HK-2 (cell line): ENCODE measurements around the gene DDN.

Experiments
- DNase-seq: peaks from one replicate; pipeline ENCODE4 v3.0.0-alpha.2; 2018; ENCODE audit not compliant: unreplicated experiment

Gene DDN

GRCh38 chr12:48982397-48983080 is 16.6 kb downstream of the DDN start:
- no peak for DNase-seq

- no peak for DNase-seq
These were observed 17.4 kb downstream of the DDN start for GRCh38 chr12:48981757-48982157.

GRCh38 chr12:48980953-48981756 is 18.0 kb downstream of the DDN start:
- peak; percentile 52 for DNase-seq

- no peak for DNase-seq
These were observed 18.7 kb downstream of the DDN start for GRCh38 chr12:48980389-48980952.

DNA sequence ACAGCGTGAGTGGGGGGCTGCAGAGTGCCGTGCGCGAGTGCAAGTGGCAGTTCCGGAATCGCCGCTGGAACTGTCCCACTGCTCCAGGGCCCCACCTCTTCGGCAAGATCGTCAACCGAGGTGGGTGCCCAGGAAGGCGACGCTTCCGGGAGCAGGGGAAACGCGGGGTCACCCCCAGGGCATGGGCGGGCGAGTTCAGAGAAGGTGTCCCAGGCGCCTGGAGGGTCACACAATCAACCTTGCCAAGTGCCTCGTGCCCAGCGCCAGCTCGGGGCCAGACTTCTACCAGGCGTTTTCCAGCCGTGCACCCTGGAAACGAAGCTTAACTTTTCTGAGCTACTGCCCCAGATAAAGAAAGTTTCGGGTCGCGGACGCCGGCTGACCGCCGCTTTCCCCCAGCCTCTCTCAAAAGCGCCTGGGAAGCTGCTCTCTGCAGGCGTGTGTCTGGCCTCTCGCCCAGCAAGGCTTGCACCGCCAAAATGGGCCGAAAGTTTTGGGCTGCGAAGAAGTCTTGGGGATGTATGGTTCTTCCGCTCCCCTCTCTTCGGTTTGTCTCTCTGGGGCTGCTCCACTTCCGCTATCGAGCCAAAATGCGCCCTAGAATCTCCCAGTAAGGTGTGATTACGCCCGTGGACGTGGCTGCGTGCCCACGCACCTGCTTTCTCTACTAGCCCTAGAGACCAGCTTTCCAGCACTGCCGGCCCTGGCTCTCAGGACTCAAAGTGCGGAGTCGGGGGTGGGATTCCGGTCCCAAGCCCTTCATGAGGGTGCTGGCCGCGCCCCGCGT is 19.4 kb downstream of the DDN start:
- DNase-seq = no peak

- no peak for DNase-seq
These were observed 20.2 kb downstream of the DDN start for GRCh38 chr12:48978741-48979601.

DNA sequence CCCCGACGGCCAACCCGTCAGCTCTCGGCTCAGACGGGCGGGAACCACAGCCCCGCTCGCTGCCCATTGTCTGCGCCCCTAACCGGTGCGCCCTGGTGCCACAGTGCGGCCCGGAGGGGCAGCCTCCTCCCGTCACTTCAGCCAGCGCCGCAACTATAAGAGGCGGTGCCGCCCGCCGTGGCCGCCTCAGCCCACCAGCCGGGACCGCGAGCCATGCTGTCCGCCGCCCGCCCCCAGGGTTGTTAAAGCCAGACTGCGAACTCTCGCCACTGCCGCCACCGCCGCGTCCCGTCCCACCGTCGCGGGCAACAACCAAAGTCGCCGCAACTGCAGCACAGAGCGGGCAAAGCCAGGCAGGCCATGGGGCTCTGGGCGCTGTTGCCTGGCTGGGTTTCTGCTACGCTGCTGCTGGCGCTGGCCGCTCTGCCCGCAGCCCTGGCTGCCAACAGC is 20.9 kb downstream of the DDN start, which contains the start of gene WNT1:
WNT1 (plus strand) TSS at position 32 of the 450 bp plus-strand sequence; CDS start at position 361, 329 bp downstream.
- DNase-seq = no peak

DNA sequence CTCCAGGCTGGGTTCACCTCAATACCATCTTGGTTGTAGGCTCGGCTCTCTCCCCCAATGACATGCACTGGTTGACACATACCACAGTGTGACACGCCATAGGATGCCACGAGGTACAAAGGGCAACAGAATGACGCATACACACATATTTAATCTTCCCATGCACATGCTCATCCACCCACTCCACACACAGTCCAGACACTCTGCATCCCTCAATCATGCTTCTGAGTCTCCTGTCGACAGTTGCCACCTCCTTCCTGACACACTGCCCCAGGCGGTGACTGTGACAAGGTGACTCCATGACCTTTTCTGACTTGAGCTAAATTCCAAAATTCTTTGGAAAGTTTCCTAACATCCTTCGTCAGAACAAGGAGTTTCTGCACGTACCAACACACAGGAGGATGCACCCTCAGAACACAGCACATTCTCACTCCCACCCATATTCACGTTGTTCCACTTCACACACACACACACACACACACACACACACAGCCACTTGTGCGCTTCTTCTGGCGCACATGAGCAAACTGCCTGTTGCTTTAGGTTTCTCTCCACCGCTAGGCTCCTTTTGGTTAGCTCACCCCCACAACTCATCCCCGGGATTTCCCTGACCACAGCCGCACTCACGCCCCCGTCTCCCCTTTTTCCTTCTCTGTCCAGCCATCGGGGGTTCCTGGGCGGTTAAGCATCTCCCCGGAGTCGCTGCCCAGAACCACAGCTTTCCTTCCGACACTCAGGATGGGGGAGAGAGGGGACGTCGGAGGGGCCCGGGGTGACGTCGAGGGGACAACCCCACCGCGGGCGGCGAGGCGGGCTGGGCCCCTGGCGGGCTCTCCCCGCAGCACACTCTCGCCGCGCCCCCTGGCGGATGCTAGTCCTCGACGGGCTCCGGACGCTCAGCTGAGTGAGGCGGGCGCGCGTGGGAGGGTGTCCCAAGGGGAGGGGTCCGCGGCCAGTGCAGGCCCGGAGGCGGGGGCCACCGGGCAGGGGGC is 21.6 kb downstream of the DDN start:
- DNase-seq = peak; percentile 62

DNA sequence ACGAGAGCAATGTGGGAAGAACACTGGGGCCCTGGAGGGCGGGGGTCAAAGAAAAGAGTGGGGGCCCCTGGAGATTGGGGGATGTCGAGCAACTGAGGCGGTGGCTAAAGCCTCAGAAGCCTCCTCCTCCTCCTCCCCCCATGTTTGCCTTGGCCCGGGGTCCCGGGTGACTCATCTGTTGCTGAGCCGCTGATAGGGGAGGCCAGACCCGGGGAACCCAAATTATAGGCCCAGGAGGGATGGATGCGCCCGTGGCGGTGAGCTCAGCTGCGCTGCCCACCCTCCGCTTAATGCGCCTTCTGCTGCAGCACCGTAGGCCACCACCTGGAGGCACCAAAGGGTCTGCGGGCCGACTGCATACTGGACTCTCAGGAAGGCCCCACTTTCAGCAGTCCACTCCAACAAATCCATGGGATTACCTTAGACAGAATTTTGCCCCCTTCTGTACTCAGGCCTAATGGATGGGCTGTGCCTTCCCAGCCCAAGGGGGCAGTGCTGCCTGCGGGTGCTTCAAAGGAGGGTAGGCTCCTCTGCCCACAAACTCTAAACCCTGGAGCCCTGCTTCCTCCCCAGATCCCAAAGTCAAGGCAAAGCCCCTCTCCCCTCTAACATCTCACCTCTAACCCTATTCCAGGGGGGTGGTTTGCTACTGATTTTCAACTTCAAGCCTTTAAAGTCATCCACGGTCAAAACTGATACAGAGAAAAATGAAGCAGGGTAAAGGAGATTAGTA is 25.1 kb downstream of the DDN start:
- DNase-seq = no peak

GRCh38 chr12:48973531-48973930 is 25.6 kb downstream of the DDN start:
- DNase-seq = no peak

GRCh38 chr12:48972952-48973483 is 26.2 kb downstream of the DDN start:
- DNase-seq = no peak

DNA sequence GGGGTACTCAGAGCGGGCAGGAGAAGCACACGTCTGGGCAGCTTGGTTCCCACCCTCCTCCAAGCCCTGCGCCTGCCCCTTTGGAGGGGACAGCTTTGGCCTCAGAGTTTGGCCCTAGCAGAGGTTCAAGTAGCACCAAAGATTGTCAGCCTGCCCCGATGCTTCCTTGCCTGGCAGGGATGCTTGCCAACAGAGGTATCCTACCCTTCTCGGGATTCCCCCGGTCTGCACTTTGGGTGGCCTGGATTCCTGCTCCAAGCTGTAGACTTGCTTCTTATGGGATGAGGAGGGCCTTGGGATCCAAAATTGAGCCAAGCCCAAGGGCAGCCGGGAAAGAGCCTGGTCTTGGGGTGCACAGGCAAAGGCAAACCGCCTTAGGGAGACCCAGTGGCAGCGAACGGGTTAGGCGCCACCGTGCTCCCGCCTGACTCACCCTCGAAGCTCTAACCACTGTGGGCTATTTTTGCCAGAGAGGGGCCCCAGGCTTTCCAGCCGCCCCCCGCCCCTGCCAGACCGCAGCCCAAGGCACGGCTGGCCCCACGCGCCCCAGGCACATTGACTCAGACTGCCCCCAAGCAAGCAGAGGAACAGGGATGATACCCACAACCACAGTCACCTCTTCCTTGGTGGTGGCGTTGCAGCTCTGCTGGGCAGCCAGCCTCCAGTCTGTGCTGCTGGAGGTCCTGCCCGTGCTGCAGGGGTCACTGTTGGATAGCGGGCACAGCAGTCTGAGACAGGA is 26.8 kb downstream of the DDN start:
- DNase-seq = peak; percentile 74

GRCh38 chr12:48970702-48971334 is 28.4 kb downstream of the DDN start:
- DNase-seq = no peak

DNA sequence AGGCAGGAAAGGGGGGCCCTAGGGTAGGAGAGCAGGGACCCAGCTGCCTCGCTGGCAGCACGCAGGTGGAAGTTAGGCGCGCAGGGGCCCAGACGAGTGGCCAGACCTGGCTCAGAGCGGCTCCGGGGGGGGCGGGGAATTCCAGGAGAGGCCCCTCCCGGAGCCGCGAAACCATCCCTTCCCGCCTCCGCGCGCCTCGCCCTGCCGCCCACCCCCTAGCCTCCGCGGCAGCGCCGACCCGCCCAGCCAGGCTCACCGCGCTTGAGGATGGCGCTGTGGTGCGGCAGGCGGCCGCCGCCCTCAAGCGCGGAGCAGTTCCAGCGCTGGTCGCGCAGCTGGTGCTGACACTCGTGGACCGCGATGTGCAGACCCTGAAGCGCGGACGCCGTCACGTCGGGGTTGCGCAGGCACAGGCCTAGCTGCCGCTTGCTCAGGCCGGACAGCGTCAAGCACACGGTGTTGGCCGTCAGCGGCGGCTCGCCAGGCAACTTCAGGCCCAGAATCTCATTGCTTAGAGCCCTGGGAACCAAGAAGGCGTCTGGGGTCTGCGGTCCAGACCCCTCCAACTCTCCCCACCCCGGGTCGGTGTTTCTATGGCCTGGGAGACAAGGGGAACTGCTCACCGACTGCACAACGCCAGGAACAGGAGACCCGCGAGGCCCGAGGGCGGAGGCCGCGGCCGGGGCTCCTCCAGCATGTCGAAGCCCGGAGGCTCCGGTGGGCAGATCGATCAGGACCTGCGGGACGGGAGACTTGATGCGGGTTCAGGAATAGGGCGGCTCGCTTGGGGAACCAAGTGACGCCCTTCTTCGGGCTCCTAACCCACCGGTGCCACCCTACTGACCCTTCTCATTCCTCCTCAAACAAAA is 29.1 kb downstream of the DDN start:
- DNase-seq = no peak

- DNase-seq = no peak
These were observed 29.9 kb downstream of the DDN start for GRCh38 chr12:48969160-48969771.

DNA sequence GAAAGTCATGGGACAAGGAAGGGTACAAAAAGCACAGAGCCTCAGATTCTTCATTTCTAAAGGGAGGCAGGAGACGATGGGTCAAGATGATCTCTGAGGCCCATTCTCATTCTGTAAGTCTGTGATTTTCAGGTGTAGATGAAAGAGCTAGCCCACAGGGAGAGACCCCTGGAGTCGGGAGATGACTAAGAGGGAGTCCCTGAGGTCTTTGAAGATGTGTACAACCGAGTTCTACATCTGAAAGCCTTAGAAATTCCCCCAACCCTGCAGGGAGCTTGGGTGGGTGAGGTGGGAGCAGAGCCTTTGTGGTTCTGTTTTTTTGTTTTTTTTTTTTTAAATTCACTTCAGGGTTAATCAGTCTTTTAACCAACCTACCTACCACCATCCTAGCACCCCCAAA is 30.7 kb downstream of the DDN start:
- no peak for DNase-seq
